NCI-H1436 (cell line): ENCODE results near the gene HAPLN1.
"Not testable (repeated sequence)": the region's sequence is repeated elsewhere in the genome, so short reads cannot be mapped to it uniquely, and the experiment has no call there.

Experiments
- DNase-seq: peaks from one replicate; lab custom pipeline; 2025; lab: John Stamatoyannopoulos, UW

HAPLN1 gene

DNA sequence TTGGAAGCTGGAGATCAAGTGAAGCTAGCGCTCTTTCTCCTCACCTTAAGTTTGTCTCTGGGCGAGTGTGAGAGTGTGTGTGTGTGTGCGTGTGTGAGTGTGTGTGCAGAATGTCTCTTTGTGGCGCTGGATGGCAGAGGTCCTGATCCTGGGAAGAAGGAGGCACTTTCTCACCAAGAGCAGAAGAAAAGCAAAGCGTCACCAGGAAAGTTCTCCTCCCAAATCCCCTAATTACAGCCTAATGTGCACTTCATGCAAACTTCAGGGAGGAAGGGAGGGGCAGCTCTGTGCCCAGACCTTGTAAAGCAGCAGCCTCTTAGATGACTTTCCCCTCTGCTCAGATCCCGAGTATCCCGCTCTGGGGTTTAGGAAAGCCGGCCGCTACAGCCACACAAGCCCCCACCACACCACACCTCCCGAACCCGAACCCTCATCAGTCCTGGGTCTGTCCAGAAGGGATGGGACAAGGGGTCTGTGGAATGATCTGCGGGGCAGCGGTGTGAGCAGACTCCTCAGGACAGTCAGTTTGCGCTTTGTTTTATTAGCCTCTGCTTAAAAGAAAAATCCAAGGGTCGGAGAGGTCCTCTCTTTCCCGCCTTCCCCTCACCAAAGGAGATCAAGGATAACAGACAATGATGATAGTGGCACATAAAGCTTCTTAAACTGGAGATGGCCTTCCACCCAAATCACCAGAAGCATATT lies at the start of gene HAPLN1:
Gene HAPLN1, minus strand, starts transcription at position 20 of the 702 bp plus-strand sequence. CDS start 47,332 bp downstream, outside the sequence.
- no peak for DNase-seq

DNA sequence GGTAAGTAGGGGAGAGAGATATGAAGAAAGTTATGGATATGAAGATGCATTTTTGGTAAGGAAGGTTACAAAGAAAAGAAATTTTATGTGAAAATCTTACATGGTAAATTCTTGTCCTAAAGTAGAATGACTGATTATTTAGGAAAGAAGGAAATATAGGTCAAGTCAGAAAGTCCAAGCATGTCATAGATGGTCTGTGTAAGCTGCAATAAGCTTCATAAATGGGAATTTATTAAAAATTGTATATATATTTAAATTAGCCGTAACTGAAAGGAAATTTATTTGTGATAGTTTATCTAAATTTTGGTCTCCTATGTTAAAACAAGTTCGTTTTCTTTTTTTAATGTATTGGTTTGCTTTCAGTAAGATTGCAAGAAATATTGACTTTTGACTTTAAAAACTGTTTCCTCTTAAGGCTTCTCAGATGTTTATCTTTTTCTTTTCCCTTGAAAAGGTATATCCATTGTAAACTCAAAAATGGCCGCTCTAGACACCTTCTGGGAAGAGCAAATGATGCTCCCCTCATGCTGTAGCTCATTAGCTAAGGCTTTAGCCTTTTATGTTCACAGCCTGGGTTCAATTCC lies 46.8 kb upstream of the HAPLN1 start:
- DNase-seq: no peak

DNA sequence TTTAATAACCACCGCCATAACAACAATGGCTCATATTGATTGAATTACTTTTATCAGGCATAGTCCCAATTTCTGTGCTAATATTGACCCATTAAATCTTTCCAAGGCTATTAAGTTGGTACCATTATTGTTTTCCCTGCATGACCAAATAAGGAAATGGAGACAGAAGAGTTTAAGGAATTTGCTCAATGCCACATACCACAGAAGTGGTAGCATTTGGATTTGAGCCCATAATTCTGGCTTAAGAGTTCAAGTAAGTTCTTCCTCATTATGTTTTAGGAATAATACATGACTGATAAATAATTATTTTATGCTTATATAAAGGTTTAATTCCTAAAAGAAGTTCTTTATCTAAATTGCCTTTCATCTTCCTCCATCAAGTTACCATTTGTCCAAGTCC lies 43.4 kb upstream of the HAPLN1 start:
- no peak for DNase-seq

DNA sequence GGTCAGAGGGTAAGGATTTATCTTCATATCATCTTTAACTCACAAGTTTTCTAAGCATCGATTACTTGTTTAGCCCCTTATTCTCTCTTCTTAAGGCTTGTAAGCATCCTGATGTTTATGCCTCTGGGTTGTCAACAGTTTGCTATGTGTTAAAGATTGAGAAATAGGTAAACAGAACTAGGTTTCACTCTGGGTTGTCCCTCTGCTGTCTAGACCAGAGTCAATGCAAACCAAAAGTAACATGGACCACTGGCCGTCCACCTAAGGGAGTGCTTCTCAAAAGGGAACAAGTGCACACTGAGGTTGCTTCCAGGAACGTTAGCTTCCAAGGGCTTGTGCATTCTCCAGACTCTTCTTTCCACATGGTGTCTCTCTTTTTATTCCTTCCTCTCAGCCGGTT lies 39.9 kb upstream of the HAPLN1 start:
- no peak for DNase-seq

DNA sequence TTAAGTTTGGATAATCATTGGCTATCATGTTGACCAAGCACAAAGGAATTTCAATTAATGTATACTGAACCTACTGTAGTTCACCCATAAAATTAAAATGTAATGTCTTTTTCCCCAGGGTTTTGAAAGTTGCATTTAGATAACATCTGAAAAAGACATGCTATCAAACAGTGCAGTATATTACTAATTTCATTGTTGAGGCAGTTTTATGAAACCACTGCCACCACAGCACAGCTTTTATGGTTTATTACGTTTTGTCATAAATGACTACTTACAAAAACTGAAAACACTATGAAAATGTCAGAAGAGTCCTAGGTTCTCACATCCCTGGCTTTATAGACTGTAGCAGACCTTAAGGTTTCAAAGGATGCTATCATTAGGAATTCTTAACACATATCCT lies 32.0 kb upstream of the HAPLN1 start:
- DNase-seq: no peak

DNA sequence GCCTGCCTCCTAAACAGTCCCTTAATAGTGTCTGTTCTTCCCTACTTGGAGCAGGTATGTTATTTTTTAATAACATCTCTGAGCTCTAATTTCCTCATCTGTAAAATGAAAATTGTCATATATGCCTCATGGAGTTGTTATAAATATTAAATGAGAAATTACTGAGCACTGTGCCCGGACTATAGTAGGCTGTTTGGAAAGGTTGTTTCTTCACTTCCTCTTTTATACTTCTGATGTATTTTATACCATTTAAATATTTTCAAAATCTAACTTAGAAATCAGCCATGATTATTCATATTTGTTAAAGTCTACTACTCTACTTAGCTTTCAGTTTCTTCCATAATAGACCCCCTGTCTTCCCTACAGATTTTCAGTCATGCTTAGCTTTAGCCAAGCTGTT lies 30.5 kb upstream of the HAPLN1 start:
- DNase-seq: no peak

DNA sequence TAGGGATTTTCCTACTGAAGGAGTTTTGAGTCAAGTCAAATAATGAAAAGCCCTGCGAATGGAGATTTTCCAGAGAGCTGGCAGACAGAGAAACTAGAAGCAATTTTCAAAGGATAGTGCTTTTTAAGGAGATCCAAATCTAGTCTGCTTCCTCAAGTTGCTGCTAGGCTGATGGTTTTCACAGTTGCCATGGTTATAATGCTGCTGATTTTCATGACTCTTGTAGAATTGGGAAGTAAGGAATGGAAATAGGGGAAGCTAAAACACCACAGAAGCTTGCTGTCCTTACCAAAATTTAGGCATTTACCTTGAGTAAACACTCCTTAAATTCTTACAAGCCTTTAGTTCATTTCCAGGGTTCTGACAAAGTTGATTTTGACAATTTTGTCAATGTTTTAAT lies 30.1 kb upstream of the HAPLN1 start:
- DNase-seq: no peak

DNA sequence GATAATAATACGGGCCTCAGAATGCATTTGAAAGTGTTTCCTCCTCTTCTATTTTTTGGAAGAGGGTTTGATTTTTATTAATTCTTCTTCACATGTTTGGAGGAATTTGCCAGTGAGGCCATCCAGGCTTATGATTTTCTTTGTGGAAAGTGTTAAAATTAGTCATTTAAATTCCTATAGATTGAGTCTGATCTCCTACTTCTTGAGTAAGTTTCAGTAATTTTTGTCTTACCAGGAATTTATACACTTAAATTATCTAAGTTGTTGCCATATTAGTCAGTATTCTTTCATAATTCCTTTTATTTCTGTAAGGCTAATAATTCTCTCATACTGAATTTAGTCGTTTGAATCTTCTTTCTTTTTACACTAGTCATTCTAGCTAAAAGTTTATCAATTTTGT lies 25.2 kb upstream of the HAPLN1 start:
- DNase-seq: no peak

DNA sequence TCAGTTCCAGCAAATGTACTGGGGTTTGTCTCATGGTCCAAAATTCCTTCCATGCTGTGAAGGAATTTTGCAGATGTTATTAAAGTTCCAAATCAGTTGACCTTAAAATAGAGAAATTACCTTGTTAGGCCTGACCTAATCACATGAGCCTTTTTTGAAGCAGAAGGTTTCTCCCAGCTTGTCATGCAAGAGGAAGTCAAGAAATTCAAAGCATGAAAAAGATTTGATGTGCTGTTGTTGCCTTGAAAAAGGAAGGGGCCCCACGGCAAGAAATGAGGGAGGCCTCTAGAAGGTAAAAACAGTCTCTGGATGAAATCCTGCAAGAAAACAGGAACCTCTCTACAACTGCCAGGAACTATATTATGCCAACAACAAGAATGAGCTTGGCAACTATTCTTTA lies 24.2 kb upstream of the HAPLN1 start:
- DNase-seq: no peak

DNA sequence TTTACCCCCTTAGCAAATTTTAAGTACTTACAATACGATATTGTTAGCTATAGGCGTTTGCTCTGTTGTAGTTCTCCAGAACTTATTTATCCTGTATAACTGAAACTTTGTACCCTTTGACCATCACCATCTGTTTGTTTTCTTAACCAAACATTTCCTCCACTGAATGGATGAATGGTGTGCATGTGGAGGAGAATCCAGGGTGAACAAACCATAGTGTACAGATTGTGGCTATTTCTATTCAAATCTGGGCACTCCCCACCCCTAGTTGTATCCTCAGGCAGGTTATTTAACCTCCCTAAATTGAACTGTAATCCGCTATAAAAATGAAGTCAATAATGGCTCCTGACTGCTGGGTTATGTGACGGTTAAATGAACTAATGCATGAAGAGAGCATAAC lies 21.4 kb upstream of the HAPLN1 start:
- no peak for DNase-seq

DNA sequence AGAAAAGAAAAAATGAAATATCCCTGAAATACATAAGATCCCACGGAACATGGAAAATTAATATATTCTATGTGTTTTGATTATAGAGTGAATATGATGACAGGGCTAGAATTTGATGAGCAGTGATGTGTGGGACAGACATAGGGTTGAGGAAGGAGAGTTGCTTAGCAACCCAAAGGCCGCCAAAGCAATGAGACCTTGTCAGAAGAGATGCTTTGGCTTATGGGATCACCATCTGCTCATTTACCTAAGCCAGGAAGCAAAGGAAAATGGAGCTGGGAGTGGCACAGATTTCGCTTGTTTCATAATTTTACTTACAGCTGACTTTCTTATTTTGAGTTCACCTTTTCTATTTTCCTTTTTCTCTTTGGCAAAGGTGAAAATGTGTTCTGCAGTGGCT lies 20.9 kb upstream of the HAPLN1 start:
- DNase-seq: no peak

DNA sequence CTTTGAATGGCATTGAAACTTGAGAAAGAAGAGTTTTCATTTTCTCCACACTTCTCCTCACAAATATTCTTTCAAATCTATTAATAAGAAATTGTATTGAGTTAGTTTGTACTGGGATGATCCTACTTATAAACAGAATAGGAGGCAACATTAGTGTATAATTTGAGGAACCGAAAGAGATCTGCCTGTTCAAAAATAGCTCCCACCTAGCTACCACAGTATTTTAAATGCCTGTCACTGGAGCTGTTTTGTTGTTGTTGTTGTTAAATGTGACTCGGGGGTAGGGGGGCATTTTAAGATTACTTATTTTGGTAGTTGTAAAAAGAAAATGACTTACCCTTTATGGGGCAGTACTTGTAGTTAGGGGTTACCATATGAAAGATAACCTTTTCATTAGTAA lies 20.1 kb upstream of the HAPLN1 start:
- no peak for DNase-seq

DNA sequence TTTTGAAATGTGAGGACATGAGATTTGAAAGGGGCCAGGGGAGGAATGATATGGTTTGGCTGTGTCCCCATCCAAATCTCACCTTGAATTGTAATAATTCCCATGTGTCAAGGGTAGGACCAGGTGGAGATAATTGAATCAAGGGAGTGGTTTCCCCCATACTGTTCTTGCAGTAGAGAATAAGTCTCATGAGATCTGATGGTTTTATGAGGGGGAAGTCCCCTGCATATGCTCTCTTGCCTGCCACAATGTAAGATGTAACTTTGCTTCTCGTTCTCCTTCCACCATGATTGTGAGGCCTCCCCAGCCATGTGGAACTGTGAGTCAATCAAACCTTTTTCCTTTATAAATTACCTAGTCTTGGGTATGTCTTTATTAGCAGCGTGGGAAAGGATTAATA lies 15.5 kb upstream of the HAPLN1 start:
- DNase-seq: not testable (repeated sequence)

DNA sequence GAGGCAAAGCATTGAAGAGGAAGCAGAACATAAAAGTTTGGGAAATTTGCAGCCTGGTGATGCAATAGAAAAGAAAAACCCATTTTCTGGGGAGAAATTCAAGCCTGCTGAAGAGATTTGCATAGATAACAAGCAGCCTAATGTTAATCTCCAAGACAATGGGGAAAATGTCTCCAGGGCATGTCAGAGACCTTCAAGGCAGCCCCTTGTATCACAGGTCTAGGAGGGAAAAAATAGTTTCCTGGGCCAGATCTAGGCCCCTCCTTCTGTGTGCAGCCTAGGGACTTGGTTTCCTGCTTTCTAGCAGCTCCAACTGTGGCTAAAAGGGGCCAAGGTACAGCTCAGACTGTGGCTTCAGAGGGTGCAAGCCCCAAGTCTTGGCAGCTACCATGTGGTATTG lies 14.4 kb upstream of the HAPLN1 start:
- DNase-seq: not testable (repeated sequence)

DNA sequence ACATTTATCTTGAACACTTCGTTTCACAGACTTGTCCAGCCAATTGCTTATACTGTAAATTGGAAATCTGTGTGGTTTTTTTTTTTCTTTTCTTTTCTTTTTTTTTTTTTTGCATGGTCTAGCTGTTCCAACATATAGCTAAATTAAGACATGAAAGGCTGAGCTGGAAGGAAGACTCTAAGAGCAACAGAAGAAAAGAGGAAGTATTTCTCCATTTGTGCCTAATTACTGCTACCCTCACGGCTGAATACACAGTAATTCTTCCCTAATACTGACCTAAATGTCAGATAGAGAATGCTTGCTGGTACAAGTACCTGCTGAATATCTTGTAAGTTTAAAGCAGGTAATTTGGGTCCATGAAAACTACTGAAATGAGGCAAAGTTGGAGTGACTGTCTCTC lies 11.0 kb upstream of the HAPLN1 start:
- no peak for DNase-seq

DNA sequence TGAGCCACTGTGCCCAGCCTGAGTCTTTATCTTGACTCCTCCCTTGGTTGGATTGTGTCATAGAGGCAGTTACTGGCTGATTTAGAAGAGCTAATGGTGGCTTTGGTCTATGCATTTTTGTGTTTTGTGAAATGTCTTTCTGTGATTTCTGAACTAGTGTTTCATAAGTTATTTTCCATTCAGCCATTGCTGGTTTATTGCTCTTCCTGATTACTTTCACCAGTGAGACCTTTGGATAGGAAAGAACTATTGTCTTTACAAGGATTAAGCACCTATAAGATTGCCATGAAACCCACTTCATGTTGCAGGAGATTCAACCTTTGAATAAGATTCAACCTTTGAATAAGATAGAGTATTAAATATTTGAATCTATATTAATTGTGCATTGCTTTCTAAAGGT lies 8.7 kb upstream of the HAPLN1 start:
- DNase-seq: no peak

DNA sequence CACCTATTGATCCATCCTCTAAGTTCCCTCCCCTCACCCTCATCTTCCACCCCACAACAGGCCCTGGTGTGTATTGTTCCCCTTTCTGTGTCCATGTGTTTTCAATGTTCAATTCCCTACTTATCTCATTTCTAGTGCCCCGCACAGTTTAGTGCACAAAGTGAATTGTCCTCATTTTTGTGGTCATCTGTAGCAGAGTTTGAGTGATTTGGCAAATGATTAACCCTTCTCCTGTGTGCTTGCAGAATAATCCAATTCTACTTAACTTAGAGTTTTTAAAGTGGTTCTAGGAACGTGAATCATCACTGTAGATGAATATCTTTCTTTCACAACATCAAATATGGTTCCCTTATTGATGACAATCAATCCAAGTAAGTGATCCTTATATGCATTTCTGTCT lies 6.3 kb upstream of the HAPLN1 start:
- DNase-seq: no peak

DNA sequence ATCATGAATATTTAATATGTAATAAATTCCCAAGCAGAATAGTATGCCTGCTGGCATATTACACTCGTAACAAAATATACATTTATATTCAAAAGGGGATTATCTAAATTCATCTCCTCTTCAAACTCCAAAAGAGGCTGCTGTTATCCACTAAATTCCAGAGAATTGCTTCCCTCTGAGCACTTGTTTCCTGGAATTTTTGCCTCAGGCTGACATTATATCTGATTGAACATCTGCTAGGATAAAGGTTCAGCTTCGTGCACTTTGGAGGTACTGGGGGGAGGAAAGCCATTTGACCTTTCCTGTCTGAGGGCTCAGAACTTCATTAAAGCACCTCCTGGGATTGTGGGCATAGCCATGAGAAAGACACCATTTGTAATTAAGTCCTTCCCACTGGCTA lies 4.3 kb upstream of the HAPLN1 start:
- no peak for DNase-seq

DNA sequence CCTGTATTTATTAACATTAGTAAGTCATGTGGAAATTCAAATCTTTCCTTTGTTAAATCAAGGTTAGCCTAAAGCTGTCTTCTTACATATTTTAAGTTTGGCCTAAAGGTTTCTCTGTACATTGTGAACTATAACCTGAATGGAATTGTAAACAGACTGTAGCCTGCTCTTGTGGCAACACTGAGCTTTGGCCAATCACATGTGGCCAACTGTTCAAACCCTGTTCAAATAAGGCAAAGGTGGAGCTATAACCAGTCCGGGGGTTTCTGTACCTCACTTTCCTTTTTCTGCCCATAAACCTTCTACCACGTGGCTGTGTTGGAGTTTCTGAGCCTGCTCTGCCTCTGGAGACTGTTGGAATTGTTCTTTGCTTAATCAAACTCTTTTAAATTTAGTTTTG lies 3.3 kb upstream of the HAPLN1 start:
- DNase-seq: no peak

DNA sequence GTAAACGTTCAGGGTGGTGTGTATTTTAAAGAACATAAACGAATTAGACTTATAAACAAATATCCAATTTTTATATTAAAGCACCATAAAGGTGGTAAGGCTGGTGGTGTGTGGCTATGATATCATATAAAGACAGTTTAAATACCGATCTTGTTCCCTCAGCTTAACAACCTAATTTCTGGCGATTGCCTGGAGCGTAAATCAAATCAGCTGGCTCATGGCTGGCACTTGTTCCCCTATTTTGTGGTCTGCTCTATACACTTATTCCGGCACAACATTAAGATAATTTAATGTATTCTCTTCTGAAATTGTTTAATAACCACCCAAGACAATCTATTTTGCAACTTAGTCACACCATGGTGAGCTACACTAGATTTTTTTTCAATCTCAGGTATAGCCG lies 2.4 kb upstream of the HAPLN1 start:
- no peak for DNase-seq

DNA sequence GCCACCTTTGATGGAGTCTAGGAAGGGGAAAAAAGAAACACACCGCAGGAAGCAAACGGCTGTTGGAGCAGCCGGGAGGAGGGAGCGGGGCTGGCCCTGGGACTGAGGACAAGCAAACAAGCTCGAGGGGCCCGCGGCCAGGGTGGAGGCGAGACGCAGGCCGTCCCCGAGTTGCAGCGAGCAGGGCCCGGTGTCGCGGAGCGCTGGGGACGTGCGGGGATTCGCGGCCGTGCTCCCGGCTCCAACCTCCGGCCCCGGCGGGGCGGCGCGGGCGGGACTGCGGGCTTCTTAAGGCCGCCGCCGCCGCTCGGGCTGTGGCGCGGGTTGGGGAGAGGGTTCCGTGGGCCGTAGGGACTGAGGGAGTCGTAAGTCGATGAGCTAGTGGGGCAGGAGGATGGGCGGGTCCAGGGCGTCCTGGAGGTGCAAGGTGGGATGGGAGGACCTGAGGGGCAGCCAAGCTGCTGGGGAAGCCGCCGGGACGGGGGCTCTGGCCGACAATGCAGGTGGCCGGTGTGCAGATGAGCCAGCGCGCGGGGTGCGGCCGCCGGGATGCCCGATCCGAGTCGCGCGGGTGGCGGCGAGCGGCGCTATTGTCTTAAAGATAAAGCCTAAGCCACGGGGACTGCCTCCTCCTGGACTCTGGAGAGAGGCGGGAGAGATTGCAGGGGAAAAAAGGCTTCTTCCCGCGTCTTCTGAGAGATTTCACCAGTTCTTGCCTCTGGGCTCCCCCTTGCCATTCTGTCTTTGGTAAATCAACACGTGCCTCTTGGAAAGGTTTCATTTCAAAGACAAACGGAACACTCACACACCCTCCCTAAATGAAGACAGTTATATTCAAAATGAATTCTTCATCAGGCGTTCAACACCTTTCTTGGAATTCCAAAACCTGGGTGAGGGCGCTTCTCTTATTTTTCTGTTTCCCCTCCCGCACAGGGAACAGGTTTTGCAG lies 1.6 kb upstream of the HAPLN1 start:
- DNase-seq: peak; percentile 61

DNA sequence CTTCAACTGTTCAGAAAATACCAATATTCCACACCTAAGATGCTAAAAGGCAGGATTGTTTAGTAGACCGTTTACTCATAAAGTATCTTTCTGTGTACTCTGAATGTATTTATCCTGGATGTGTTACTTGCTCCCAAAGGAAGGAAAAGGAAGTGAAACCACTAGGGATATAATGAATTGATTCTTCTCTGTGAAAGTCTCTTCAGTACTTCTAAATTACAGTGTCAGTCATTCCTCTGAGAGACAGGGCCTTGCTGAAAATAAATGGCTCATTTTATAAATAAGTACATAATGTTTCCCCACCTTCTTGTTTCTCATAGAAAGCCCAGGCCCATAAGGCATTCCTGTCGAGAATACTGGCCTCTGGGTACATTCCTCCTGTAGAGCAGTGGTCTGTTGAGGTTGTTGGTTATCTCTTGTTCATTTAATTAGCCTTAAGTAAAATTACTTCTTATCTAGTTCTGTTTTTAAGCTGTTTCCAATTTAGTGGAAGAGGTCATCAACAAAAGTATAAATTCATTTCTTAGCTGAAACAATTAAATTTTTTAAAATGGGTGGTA lies 1.6 kb downstream of the HAPLN1 start:
- no peak for DNase-seq
